Measurements from ENCODE around the gene KRTAP4-9. TPM values are rescaled to one million over a fixed set of nuclear protein-coding genes. Genes with fewer than 3 reads are reported as not detected.
"Not testable (repeated sequence)": the region's sequence is repeated elsewhere in the genome, so short reads cannot be mapped to it uniquely, and the experiment has no call there.

The KRTAP4-9 gene
- total RNA-seq: not detected
- long read RNA-seq: 0 reads

GRCh38 chr17:41105347-41105746 is at the start of gene KRTAP4-9:
Gene KRTAP4-9, plus strand, starts transcription at chr17:41105389. Its CDS starts 0 bp downstream, at chr17:41105389.
- intact Hi-C loops (cut with DNase I); DNase-seq; H3K27me3 ChIP-seq: not testable (repeated sequence)

GRCh38 chr17:41057547-41057946 is 47.6 kb upstream of the KRTAP4-9 start:
- no peaks in the 10 kb centered on the region for H3K4me1 ChIP-seq
- H3K4me3 ChIP-seq: no peak overlapping the region
- DNase-seq (no peak), ATAC-seq (no peak)
- H3K27me3 ChIP-seq: peaks cover 9% of the 10 kb centered on the region
- no peak for TF ChIP-seq CTCF (IDR thresholded peaks at IDR 0.05)
- H3K36me3 ChIP-seq: no peaks in the 10 kb centered on the region
- H3K27ac ChIP-seq: no peak overlapping the region
- no peaks in the 10 kb centered on the region for H3K9me3 ChIP-seq
- intact Hi-C loops (cut with DNase I): no loop called here

More at GRCh38 chr17:41105347-41105746, at the start of gene KRTAP4-9:
- not testable (repeated sequence) for ATAC-seq, H3K4me3 ChIP-seq, H3K4me1 ChIP-seq, H3K9me3 ChIP-seq, H3K27ac ChIP-seq, H3K36me3 ChIP-seq

- peaks cover 12% of the 10 kb centered on the region for H3K27me3 ChIP-seq
- no peak overlapping the region for H3K27ac ChIP-seq
- DNase-seq (no peak), ATAC-seq (no peak)
- no peaks in the 10 kb centered on the region for H3K9me3 ChIP-seq
- TF ChIP-seq CTCF (IDR thresholded peaks at IDR 0.05): no peak
- H3K4me1 ChIP-seq: no peaks in the 10 kb centered on the region
- H3K4me3 ChIP-seq: no peak overlapping the region
- no peaks in the 10 kb centered on the region for H3K36me3 ChIP-seq
- intact Hi-C loops (cut with DNase I): no loop called here
These were observed 46.4 kb upstream of the KRTAP4-9 start for GRCh38 chr17:41058741-41059140.

- H3K36me3 ChIP-seq; intact Hi-C loops (cut with DNase I); DNase-seq; H3K4me3 ChIP-seq; H3K27ac ChIP-seq; H3K9me3 ChIP-seq; H3K4me1 ChIP-seq: not testable (repeated sequence)
- peak; percentile 47 for ATAC-seq
- peaks cover 12% of the 10 kb centered on the region for H3K27me3 ChIP-seq
These were observed 45.7 kb upstream of the KRTAP4-9 start for GRCh38 chr17:41059276-41060051.

GRCh38 chr17:41060052-41060604 is 45.1 kb upstream of the KRTAP4-9 start, which contains the start of gene KRTAP2-3:
Gene KRTAP2-3, minus strand, starts transcription at chr17:41060114. Its CDS starts 64 bp downstream, at chr17:41060050.
- no peak for ATAC-seq
- no peaks in the 10 kb centered on the region for H3K4me1 ChIP-seq
- intact Hi-C loops (cut with DNase I): no loop called here
- H3K36me3 ChIP-seq: no peaks in the 10 kb centered on the region
- no peaks in the 10 kb centered on the region for H3K9me3 ChIP-seq
- H3K27me3 ChIP-seq: peaks cover 12% of the 10 kb centered on the region
- DNase-seq: no peak
- TF ChIP-seq CTCF (IDR thresholded peaks at IDR 0.05): no peak
- no peak within 1 kb of the TSS for H3K27ac ChIP-seq
- H3K4me3 ChIP-seq: no peak within 1 kb of the TSS

- Histone ChIP-seq H3K4me1 (no peaks in the 10 kb centered on the region), H3K27ac (no peak overlapping the region), H3K27me3 (peaks cover 12% of the 10 kb centered on the region), H3K9me3 (no peaks in the 10 kb centered on the region), H3K4me3 (no peak overlapping the region), H3K36me3 (no peaks in the 10 kb centered on the region)
- ATAC-seq: no peak
- TF ChIP-seq CTCF (IDR thresholded peaks at IDR 0.05): no peak
- intact Hi-C loops (cut with DNase I): no loop called here
- DNase-seq: no peak
These were observed 43.2 kb upstream of the KRTAP4-9 start for GRCh38 chr17:41061964-41062363.
